Skeletal muscle tissue (tissue), 4 donors: ENCODE results near the gene TSPEAR. TPM values are rescaled to one million over a fixed set of nuclear protein-coding genes. Genes with fewer than 3 reads are reported as not detected.

Experiments used
- H3K27ac ChIP-seq: one replicate; pipeline ENCODE4 v1.7.0; 2013; ENCODE audit warnings: mild to moderate bottlenecking, low read depth, low read length, inconsistent platforms
- H3K27me3 ChIP-seq, 3 donors: one replicate each; pipeline ENCODE4 v1.7.0; 2013; ENCODE audit warnings: low read length in 3 of 3; ENCODE audit not compliant: control insufficient read depth in 3 of 3, insufficient read depth in 3 of 3
- H3K36me3 ChIP-seq, 3 donors: one replicate each; pipeline ENCODE4 v1.7.0; 2013; ENCODE audit warnings: low read length in 3 of 3; ENCODE audit not compliant: control insufficient read depth in 3 of 3, insufficient read depth in 3 of 3
- H3K4me1 ChIP-seq, 3 donors: one replicate each; pipeline ENCODE4 v1.7.0; 2013; ENCODE audit warnings: low read length in 3 of 3, mild to moderate bottlenecking in 3 of 3; ENCODE audit not compliant: control insufficient read depth in 3 of 3, insufficient read depth in 3 of 3
- H3K4me3 ChIP-seq, 3 donors: one replicate each; pipeline ENCODE4 v1.7.0; 2013; ENCODE audit warnings: low read length in 3 of 3
- H3K9ac ChIP-seq, 3 donors: one replicate each; pipeline ENCODE4 v1.7.0; 2013; ENCODE audit warnings: low read length in 3 of 3, mild to moderate bottlenecking in 3 of 3, moderate library complexity in 2 of 3, low read depth in 1 of 3
- H3K9me3 ChIP-seq, 3 donors: one replicate each; pipeline ENCODE4 v1.7.0; 2013; ENCODE audit warnings: low read length in 3 of 3; ENCODE audit not compliant: control insufficient read depth in 3 of 3
- total RNA-seq: library from RNA; depleted of rRNA; stranded (reverse); fragments of >200 nt; gene quantifications from one replicate; pipeline ENCODE4 v1.2.3, GENCODE V29; 2014
- donor health status: Osteomylitis.

The TSPEAR gene
- total RNA-seq, 1 donor from 2014 or later, result not detected

GRCh38 chr21:44732263-44732662 is 20.9 kb upstream of the TSPEAR start:
- no peak overlapping the region for H3K27ac ChIP-seq
- no peaks in the 10 kb centered on the region for H3K36me3 ChIP-seq
- H3K9me3 ChIP-seq, result peaks cover under 1 to 6% (median 2%) of the 10 kb centered on the region in 3 donors
- no peak overlapping the region for H3K9ac ChIP-seq
- H3K27me3 ChIP-seq, result peaks cover 16 to 46% (median 28%) of the 10 kb centered on the region in 3 donors
- H3K4me3 ChIP-seq, result no peak overlapping the region
- H3K4me1 ChIP-seq, result no peaks in the 10 kb centered on the region

DNA sequence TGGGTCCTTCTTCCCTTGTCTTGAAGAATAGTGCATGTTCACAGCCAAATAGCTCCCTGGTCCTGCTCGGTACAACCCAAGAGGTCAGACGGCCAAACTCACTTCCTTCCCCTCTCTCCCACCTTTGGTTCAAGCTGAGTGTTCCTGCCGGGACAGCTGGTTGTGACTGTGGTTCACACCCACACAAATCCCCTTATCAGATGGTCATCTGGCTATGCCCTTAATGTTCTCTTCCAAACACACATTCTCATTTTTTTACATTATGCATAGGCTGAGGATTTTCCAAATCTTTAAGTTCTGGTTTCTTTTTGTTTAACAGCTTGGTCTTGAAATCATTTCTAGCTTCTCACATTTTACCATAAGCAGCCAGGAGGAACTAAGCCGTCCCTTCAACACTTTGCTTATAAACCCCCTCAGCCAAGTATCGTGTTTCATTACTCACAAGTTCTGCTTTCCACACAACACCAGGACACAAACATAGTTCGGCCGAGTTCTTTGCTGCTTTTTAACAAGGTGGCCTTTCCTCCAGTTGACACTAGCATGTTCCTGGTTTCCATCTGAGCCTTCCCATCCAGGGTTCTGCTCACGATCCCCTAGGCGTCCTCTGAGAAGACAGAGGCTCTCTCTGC is 19.7 kb upstream of the TSPEAR start:
- Histone ChIP-seq H3K4me3 (no peak overlapping the region), H3K36me3 (no peaks in the 10 kb centered on the region), H3K4me1 (no peaks in the 10 kb centered on the region), H3K9ac (no peak overlapping the region), H3K27me3 (peaks cover 19 to 54% (median 39%) of the 10 kb centered on the region in 3 donors), H3K27ac (no peak overlapping the region), H3K9me3 (peaks cover 0 to 4% (median 0%) of the 10 kb centered on the region in 3 donors)

- Histone ChIP-seq H3K4me3 (no peak overlapping the region), H3K27ac (no peak overlapping the region), H3K36me3 (no peaks in the 10 kb centered on the region), H3K4me1 (no peaks in the 10 kb centered on the region), H3K27me3 (peaks cover 22 to 63% (median 38%) of the 10 kb centered on the region in 3 donors), H3K9me3 (no peaks in the 10 kb centered on the region), H3K9ac (no peak overlapping the region)
Measured at GRCh38 chr21:44730028-44730395, 18.6 kb upstream of the TSPEAR start.

DNA sequence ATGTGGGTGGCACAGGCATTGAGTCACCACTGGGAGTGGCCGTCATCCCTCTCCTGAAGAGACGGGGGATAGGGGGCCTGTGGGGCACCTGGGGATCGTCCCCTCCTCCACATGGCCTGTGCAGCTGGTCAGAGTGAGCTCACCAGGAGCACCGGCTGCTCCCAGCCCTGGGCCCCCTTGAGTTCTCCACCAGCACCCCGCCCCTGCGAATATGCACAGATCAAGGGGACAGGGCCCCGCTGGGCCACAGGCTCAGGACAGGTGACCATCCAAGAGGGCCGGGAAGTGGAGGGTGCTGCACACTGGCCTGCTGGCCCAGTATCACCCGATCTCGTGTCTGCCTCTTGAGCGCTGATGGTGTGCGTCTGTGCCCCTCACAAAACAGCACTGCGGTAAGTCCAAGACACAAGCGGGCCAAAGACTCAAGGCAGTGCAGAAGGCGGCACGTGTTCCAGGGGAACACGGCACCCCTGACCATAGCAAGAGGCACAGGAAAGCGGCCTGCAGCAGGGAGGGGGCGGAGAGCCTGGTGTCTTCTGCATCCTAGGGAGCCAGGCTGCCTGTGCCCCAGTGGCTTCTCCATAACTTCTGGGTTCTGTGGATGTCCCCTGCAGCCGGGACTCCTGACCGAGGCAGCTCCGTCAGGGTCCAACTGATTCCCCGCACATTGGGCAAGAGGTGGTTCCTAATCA is 18.1 kb upstream of the TSPEAR start:
- no peaks in the 10 kb centered on the region for H3K4me1 ChIP-seq
- peaks cover 24 to 63% (median 40%) of the 10 kb centered on the region in 3 donors for H3K27me3 ChIP-seq
- no peaks in the 10 kb centered on the region for H3K9me3 ChIP-seq
- H3K9ac ChIP-seq, result no peak overlapping the region
- no peak overlapping the region for H3K4me3 ChIP-seq
- no peaks in the 10 kb centered on the region for H3K36me3 ChIP-seq
- no peak overlapping the region for H3K27ac ChIP-seq

- Histone ChIP-seq H3K9ac (no peak overlapping the region), H3K27me3 (peaks cover 31 to 66% (median 47%) of the 10 kb centered on the region in 3 donors), H3K4me3 (no peak overlapping the region), H3K9me3 (no peaks in the 10 kb centered on the region), H3K4me1 (no peaks in the 10 kb centered on the region), H3K27ac (no peak overlapping the region), H3K36me3 (no peaks in the 10 kb centered on the region)
Measured at GRCh38 chr21:44728716-44729115, 17.3 kb upstream of the TSPEAR start.

- H3K9ac ChIP-seq, result no peak overlapping the region
- no peaks in the 10 kb centered on the region for H3K4me1 ChIP-seq
- H3K9me3 ChIP-seq, result no peaks in the 10 kb centered on the region
- H3K4me3 ChIP-seq, result no peak overlapping the region
- no peak overlapping the region for H3K27ac ChIP-seq
- peaks cover 40 to 69% (median 50%) of the 10 kb centered on the region in 3 donors for H3K27me3 ChIP-seq
- no peaks in the 10 kb centered on the region for H3K36me3 ChIP-seq
Measured at GRCh38 chr21:44727757-44728156, 16.4 kb upstream of the TSPEAR start.

- no peak overlapping the region for H3K27ac ChIP-seq
- no peak overlapping the region for H3K4me3 ChIP-seq
- no peaks in the 10 kb centered on the region for H3K4me1 ChIP-seq
- H3K36me3 ChIP-seq, result no peaks in the 10 kb centered on the region
- no peak overlapping the region for H3K9ac ChIP-seq
- no peaks in the 10 kb centered on the region for H3K9me3 ChIP-seq
- peaks cover 43 to 72% (median 52%) of the 10 kb centered on the region in 3 donors for H3K27me3 ChIP-seq
Measured at GRCh38 chr21:44727321-44727720, 15.9 kb upstream of the TSPEAR start.

GRCh38 chr21:44726826-44727225 is 15.5 kb upstream of the TSPEAR start:
- no peaks in the 10 kb centered on the region for H3K36me3 ChIP-seq
- H3K9me3 ChIP-seq, result no peaks in the 10 kb centered on the region
- H3K27me3 ChIP-seq, result peaks cover 40 to 72% (median 53%) of the 10 kb centered on the region in 3 donors
- H3K9ac ChIP-seq, result no peak overlapping the region
- no peak overlapping the region for H3K27ac ChIP-seq
- H3K4me1 ChIP-seq, result no peaks in the 10 kb centered on the region
- no peak overlapping the region for H3K4me3 ChIP-seq

GRCh38 chr21:44724926-44725325 is 13.6 kb upstream of the TSPEAR start:
- Histone ChIP-seq H3K27me3 (peaks cover 40 to 67% (median 53%) of the 10 kb centered on the region in 3 donors), H3K4me3 (no peak overlapping the region), H3K9ac (no peak overlapping the region), H3K27ac (no peak overlapping the region), H3K4me1 (no peaks in the 10 kb centered on the region), H3K9me3 (no peaks in the 10 kb centered on the region), H3K36me3 (no peaks in the 10 kb centered on the region)

DNA sequence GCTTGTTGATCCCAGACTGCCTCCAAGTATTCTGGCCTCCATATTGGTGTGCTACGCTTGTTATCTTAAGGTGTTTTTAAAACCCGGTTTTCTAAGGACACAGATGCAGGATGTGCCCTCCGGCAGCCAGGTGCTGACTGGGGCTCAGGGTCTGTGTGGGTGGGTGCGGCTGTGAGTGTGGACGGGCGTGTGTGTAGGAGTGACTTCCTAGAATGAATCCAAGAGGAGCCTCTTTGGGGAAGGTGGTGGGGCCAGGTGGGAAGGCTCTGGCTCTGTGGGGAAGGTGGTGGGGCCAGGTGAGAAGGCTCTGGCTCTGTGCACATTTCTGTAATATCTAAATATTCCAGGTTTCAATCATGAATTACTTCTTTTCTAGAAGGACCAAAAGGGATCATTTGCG is 12.8 kb upstream of the TSPEAR start:
- H3K27me3 ChIP-seq, result peaks cover 39 to 60% (median 53%) of the 10 kb centered on the region in 3 donors
- H3K36me3 ChIP-seq, result no peaks in the 10 kb centered on the region
- no peak overlapping the region for H3K4me3 ChIP-seq
- no peaks in the 10 kb centered on the region for H3K9me3 ChIP-seq
- no peak overlapping the region for H3K9ac ChIP-seq
- no peaks in the 10 kb centered on the region for H3K4me1 ChIP-seq
- H3K27ac ChIP-seq, result no peak overlapping the region
